A204.1 (cell line): ENCODE measurements around the gene MYO10.

ENCODE experiments used
- FAIRE-seq: peaks from 2 replicates; lab custom pipeline; 2012; peaks lifted over from hg19 to GRCh38; lab: Jason Lieb, UNC

The MYO10 gene

GRCh38 chr5:16616536-16617273 lies 319.4 kb downstream of the MYO10 start, which contains the start of gene RETREG1:
TSS of gene RETREG1 (minus strand) at chr5:16616997. CDS start at chr5:16616971, 26 bp downstream.
- no peak for FAIRE-seq

GRCh38 chr5:16615741-16616535 lies 320.1 kb downstream of the MYO10 start:
- no peak for FAIRE-seq

DNA sequence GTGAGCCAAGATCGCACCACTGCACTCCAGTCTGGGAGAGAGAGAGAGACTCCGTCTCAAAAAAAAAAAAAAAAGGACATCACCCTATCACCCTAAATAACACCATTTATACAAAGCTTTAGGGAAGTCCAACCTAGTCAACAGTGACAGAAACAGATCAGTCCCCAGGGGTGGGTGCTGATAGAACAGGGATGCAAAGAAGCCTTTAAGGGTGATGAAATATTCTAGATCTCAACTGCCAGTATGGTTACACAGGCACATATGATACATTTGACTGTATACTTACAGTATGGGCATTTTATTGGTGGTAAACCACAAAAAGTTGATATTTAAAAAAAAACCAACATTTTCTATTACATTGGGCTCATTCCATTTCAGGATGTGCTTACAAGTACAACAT lies 324.1 kb downstream of the MYO10 start:
- FAIRE-seq: no peak
